Stimulated activated CD8-positive, alpha-beta memory T cell treated with anti-CD3 and anti-CD28 coated beads, Interleukin-7, amount 100 ng/mL, for 48 hours (primary cell): ENCODE data around the gene DAP.

Experiments
- DNase-seq, 2 donors: peaks; one replicate each; pipeline ENCODE4 v3.0.0-alpha.2; 2020; ENCODE audit warnings: low read depth in 1 of 2; ENCODE audit errors: extremely low read depth in 1 of 2

Gene DAP

GRCh38 chr5:10712574-10713366 lies 48.3 kb downstream of the DAP start:
- DNase-seq = no peak

- DNase-seq = no peak
Observed at GRCh38 chr5:10711562-10711961, 49.5 kb downstream of the DAP start.

GRCh38 chr5:10710513-10711128 lies 50.4 kb downstream of the DAP start:
- no peak for DNase-seq

- no peak for DNase-seq
Observed at GRCh38 chr5:10709933-10710332, 51.1 kb downstream of the DAP start.

GRCh38 chr5:10709409-10709808 lies 51.6 kb downstream of the DAP start:
- no peak for DNase-seq

GRCh38 chr5:10708189-10708944 lies 52.7 kb downstream of the DAP start:
- no peak for DNase-seq

GRCh38 chr5:10707198-10708142 lies 53.6 kb downstream of the DAP start:
- DNase-seq = no peak

- no peak for DNase-seq
Observed at GRCh38 chr5:10706326-10706725, 54.7 kb downstream of the DAP start.

- no peak for DNase-seq
Observed at GRCh38 chr5:10705747-10706146, 55.3 kb downstream of the DAP start.

- no peak for DNase-seq
Observed at GRCh38 chr5:10704949-10705621, 55.9 kb downstream of the DAP start.

- DNase-seq = no peak
Observed at GRCh38 chr5:10703676-10704075, 57.4 kb downstream of the DAP start.

- no peak for DNase-seq
Observed at GRCh38 chr5:10702911-10703491, 58.0 kb downstream of the DAP start.

GRCh38 chr5:10702040-10702629 lies 58.9 kb downstream of the DAP start:
- DNase-seq = no peak

- no peak for DNase-seq
Observed at GRCh38 chr5:10701567-10702039, 59.4 kb downstream of the DAP start.

GRCh38 chr5:10700516-10700915 lies 60.5 kb downstream of the DAP start:
- no peak for DNase-seq

- no peak for DNase-seq
Observed at GRCh38 chr5:10699987-10700386, 61.0 kb downstream of the DAP start.

- no peak for DNase-seq
Observed at GRCh38 chr5:10699281-10699874, 61.7 kb downstream of the DAP start.

GRCh38 chr5:10695759-10696543 lies 65.1 kb downstream of the DAP start:
- no peak for DNase-seq
